ENCODE measurements around the gene DLX1.
"Not testable (repeated sequence)": the region's sequence is repeated elsewhere in the genome, so short reads cannot be mapped to it uniquely, and the experiment has no call there.

Gene DLX1

GRCh38 chr2:172114579-172114978, 29.3 kb downstream of the DLX1 start:
- DNase-seq (ENCODE audit: low spot score), result no peak

DNA sequence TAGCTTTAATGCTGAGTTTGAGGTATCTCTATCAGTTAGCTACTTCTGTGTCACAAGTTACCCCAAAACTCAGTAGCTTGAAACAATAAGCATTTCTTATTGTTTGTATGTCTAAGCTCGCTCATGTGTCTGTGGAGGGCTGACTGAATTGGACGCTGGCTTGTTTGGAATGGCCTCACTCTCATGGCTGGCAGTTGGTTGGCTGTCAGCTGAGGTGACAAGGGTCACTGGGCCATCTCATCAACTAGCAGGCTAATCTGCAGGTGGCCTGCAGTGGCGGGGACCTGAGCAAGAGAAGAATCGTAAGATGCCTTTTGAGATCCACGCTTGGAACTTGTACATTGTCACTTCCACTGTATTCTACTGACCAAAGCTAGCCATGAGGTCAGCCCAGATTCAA, 30.8 kb downstream of the DLX1 start:
- no peak for DNase-seq (ENCODE audit: low spot score)

DNA sequence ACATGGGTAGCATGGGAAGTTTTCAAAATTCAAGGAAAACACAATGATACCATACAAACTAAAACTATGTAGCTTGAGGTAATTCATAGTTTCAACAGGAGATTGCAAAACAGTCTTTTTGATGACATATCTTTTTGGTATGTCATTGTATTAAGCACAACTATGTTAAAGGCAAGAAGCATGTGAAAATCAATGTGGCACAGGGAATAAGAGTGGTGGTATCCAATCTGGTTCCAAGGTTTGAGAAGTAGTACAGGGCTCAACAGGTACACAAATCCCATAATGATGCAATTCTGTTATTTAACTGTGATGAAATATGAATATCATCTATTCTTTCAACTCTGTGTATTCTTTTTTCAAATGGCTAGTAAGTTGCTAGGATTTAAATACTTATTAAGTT, 33.8 kb downstream of the DLX1 start:
- DNase-seq (ENCODE audit: low spot score), result no peak

DNA sequence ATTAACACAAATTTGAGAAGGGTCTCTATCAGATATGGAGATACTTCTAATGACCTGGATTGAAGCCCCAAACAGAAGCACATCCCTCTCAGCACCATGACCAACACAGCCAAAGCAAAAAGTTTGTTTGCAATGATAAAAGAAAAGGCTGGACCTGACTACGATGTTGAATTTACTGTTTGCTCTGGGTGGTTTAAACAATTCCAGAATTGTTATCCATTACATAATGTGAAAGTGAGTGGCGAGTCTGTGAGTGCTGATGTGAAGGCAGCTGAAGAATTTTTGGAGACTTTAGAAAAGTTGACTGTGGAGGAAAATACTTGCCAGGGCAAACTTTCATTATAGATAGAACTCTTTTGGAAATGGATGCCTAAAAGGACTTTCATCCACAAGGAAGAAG, 34.8 kb downstream of the DLX1 start:
- no peak for DNase-seq (ENCODE audit: low spot score)

DNA sequence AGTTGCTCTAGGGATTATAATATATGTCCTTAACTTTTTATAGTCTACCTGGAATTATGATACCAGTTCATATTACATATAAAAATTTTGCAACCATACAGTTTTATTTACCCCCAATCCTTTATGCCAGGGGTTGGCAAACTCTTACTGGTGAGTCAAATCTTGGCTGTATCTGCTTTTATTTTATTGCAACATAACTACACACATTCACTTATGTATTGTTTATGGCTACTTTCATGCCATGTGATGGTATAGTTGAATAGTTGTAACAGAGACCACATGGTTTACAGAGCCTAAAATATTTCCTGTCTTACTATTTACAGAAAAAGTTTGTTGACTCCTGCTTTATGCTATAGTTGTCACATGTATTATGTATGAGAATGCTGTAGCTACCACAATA, 43.2 kb downstream of the DLX1 start:
- DNase-seq (ENCODE audit: low spot score), result no peak

DNA sequence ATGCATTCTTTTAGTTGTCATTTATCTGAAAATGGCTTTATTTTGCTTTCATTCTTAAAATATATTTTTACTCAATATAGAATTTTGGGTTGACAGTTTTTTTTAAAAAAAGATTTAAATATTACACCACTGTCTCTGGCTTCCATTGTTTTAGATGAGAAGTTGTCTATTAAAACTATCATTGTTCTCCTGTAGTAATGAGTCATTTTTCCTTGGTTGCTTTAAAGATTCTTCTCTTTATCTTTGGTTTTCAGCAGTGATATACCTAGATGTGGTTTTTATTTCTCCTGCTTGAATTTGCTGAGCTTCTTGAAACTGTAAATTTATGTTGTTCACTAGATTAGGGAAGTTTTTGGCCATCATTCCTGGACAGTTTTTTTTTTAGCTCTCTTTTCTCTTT, 44.1 kb downstream of the DLX1 start:
- no peak for DNase-seq (ENCODE audit: low spot score)

GRCh38 chr2:172131713-172132555, 46.6 kb downstream of the DLX1 start:
- no peak for DNase-seq (ENCODE audit: low spot score)

DNA sequence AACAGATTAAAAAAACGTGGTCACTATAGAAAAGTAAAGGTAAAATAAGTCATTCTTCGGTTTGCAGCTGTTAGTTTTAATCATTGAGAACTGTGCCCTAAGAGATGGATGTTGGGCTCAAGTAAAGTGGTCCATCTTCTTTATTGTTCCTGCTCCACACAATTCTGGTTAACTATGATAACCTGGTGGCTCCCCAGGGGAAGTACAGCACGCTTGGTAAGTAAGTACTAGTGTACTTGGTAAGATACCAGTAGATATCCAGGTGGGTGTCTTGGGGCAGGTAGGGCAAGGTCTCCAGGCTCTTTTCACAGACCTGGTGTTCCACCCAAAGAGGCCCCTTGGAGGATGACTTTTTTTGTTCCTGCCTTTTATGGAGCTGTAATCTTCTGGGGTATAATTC, 49.0 kb downstream of the DLX1 start:
- DNase-seq (ENCODE audit: low spot score), result peak; percentile 11

DNA sequence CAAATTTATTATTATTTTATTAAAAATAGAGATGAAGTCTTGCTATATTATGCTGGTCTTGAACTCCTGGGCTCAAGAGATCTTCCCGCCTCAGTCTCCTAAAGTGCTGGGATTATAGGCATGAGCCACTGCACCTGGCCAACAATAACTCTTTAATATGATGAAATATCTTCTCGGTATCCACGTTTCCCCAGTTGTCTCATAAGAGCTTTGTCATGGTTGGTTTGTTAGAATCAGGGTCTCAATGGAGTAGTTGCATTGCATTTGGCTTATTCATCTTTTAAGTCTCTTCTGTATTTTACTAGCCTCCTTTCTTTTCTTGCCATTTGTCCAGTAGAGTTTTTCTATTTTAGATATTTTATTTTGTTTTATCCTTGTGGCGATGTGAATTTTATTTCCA, 50.1 kb downstream of the DLX1 start:
- DNase-seq (ENCODE audit: low spot score), result no peak

GRCh38 chr2:172137109-172137508, 51.8 kb downstream of the DLX1 start:
- DNase-seq (ENCODE audit: low spot score), result no peak

GRCh38 chr2:172137943-172138342, 52.6 kb downstream of the DLX1 start:
- no peak for DNase-seq (ENCODE audit: low spot score)

DNA sequence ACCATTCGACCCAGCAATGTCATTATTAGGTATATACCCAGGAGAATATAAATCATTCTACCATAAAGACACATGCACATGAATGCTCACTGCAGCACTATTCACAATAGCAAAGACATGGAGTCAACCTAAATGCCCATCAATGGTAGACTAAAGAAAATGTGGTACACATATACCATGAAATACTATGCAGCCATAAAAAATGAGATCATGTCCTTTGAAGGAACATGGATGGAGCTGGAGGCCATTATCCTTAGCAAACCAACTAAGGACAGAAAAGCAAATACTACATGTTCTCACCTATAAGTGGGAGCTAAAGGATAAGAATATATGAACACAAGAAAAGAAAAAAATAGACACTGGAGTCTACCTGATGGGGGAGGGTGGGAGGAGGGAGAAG, 53.4 kb downstream of the DLX1 start:
- DNase-seq (ENCODE audit: low spot score), result not testable (repeated sequence)

All from NAMALWA (cell line).